HG02884 (cell line): ENCODE results near the gene MMP10.

Source experiments
- ATAC-seq: cut with Tn5 transposase; IDR thresholded peaks from one replicate; pipeline ENCODE4 v1.9.1; 2021; ENCODE audit warnings: mild to moderate bottlenecking, moderate library complexity; ENCODE audit not compliant: unreplicated experiment

MMP10 gene

GRCh38 chr11:102729849-102730815 is 50.3 kb downstream of the MMP10 start:
- ATAC-seq, result no peak

DNA sequence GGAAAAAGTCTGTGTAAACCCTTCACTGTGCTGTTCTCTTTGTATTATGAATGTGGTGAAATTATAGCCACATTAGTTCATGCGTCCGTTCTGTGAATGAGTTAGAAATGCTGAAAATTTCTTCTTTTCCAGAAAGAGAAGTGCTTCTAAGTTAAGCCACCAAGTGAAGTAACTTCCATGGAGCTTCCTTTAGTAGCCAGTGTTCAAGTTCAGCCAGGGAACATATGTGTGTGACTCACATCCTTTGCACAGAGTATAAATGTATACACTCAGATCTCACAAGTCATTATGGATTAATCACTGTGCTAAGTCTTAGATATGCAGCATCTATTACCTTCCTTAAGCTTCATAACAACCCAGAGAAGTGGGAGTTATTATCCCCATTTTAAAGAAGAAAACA is 52.5 kb downstream of the MMP10 start:
- no peak for ATAC-seq

GRCh38 chr11:102724904-102725500 is 55.4 kb downstream of the MMP10 start, which contains the start of gene MMP8:
TSS of gene MMP8 (minus strand) at chr11:102724954. CDS start at chr11:102724855, 99 bp downstream.
- ATAC-seq, result no peak

DNA sequence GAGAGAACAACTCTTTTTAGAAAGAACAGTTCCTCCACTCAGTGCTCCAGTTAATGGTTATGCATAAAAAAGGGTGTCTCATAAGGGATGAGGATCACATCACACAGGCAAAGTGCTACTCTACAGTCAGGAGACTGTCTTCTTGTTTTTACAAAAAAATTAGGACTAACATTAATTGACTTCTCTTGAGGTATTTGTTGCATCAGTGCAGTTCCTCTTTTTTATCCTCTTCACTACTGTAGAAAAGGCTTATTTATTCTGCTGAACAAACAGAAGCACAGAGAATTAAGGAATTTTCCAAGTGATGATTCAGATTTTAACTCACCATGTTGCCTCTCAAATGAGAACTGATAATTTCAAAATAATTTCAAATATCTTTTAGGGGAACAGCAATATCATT is 57.6 kb downstream of the MMP10 start:
- ATAC-seq, result no peak
